Endothelial cell of hepatic sinusoid (primary cell): ENCODE results near the gene MACROH2A1.

Experiments
- in situ Hi-C: cut with HindIII; loops from 2 replicates; pipeline ENCODE4 v1.10.0; 2017; ENCODE audit warnings: low sequenced_read_pairs

The MACROH2A1 gene

GRCh38 chr5:135320718-135321484, 78.1 kb downstream of the MACROH2A1 start:
- in situ Hi-C loops, result no loop called here

DNA sequence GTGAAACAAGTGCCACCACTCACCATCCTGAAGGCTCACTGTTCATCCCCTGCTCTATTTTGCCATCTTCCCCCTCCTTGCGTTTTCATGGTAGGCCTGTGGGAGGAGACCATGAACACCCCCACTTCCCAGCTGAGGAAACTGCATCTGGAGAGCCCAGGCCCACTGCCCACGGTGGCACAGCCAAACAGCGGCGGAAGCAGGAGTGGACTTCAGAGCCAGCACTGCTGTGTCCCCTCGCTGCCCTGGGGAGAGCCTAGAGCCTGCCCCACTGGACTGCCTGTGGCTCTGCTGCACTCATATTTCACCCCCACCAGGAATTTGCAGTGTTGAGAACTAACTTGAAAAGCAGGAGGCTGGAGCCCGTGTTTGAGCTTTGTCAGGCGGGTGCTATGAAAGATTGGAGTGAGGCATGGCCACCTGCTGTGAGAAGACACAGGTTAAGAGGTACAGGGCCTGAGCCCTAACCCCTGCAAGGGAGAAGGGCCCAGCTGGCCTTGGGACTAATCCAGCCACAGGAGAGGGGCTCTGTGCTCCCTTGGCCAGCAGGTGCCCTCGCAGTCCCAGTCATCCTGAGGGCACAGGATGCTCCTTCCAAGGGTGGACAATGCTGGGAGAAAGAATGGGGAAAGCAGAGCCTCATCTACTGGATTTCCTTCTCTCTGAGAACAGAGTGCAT, 79.0 kb downstream of the MACROH2A1 start:
- in situ Hi-C loops, result no loop called here

- in situ Hi-C loops, result no loop called here
These were observed 79.6 kb downstream of the MACROH2A1 start for GRCh38 chr5:135319458-135319857.

- in situ Hi-C loops, result no loop called here
These were observed 80.1 kb downstream of the MACROH2A1 start for GRCh38 chr5:135318924-135319323.

- in situ Hi-C loops, result no loop called here
These were observed 81.0 kb downstream of the MACROH2A1 start for GRCh38 chr5:135318037-135318436.

- in situ Hi-C loops, result no loop called here
These were observed 81.7 kb downstream of the MACROH2A1 start for GRCh38 chr5:135317286-135317685.

DNA sequence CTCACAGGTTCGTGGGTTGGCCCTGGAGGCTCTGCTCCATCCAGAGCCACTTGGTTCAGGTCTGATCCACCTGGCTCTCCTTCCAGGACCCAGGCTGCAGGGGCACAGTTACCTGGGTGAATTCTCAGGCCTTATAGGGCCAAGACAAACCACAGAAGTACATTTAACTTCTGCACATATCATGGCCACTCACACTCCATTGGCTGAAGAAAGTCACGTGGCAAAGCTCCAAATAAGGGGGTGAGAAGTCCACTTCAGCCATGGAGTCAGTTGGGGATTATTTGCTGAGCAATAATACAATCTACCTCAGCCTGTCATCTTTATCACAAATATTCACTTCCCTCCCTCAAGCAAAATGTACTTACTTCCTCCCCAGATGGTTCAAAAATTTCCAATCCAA, 83.6 kb downstream of the MACROH2A1 start:
- in situ Hi-C loops, result no loop called here

DNA sequence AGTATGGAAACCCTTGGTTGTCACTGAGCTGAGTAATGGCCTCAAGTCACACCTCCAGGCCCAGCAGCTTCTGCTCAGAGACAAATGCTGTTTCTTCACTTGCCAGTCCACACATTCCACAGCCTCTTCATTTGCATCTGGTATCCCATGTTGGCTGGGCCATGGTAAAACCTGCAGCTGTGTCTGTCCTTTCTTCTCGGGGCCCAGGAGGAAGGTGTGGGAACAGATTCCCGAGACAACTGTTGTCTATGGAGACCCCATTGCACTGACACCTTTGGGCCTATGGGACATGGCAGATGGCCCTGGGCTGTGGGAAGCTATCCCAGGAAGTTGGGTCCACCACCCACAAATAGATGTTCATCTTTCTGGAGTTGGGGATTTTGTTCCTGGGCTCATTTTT, 85.1 kb downstream of the MACROH2A1 start:
- in situ Hi-C loops, result no loop called here

GRCh38 chr5:135313405-135313804, 85.6 kb downstream of the MACROH2A1 start:
- in situ Hi-C loops, result no loop called here

DNA sequence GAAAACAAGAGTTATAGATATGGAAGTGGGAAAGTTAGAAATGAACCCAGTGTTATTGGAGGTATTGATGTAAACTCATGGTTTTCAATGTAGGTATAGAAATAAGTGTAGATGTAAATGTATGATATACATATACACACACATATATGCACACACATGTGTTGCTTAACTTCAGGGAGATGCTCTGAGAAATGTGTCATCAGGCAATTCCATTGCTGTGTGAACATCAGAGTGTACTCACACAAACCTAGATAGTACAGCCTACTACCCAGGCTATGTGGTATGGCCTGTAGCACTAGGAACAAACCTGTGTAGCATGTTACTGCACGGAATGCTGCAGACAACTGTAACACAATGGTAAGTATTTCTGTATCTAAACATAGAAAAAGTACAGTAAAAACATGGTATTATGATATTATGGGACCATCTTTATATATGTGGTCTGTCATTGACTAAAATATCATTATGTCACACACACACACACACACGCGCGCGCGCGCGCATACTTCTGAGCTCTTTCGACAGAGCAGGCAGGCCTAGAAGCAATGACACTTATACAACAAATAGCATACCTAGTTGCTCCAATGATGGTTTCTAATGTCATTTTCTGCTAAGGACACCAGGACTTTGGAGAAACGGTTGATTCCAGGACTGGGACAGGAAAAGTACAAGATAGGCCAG, 86.6 kb downstream of the MACROH2A1 start:
- in situ Hi-C loops, result no loop called here

DNA sequence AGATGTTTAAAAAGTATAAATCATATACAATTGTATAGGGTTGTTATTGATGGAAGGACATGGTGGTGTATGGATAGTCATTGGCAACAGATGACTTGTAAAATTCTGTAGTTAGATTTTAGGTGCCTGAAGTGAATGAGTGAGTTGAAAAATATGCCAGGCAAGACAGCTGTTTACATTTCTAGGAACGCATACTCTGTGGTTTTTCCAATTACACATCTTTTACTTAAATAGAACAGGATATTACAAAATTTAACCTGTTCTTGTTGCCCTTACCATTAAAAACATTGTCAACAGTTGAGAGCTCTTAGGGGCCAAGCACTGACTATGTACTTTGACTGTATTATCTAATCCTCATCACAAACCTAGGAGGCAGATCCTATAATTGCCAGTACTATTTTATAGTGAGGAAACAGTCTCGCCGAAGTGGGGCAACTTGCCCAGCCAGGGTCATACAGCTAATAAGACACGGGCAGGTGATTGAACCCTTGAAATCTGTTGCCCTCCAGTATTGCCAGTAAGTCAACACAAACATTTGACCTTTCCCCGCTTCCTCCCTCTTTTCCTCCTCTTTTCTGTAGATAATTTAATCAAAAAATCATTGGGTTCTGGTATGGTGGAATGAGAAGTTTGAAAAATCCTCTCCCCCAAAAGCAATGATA, 88.6 kb downstream of the MACROH2A1 start:
- in situ Hi-C loops, result no loop called here

DNA sequence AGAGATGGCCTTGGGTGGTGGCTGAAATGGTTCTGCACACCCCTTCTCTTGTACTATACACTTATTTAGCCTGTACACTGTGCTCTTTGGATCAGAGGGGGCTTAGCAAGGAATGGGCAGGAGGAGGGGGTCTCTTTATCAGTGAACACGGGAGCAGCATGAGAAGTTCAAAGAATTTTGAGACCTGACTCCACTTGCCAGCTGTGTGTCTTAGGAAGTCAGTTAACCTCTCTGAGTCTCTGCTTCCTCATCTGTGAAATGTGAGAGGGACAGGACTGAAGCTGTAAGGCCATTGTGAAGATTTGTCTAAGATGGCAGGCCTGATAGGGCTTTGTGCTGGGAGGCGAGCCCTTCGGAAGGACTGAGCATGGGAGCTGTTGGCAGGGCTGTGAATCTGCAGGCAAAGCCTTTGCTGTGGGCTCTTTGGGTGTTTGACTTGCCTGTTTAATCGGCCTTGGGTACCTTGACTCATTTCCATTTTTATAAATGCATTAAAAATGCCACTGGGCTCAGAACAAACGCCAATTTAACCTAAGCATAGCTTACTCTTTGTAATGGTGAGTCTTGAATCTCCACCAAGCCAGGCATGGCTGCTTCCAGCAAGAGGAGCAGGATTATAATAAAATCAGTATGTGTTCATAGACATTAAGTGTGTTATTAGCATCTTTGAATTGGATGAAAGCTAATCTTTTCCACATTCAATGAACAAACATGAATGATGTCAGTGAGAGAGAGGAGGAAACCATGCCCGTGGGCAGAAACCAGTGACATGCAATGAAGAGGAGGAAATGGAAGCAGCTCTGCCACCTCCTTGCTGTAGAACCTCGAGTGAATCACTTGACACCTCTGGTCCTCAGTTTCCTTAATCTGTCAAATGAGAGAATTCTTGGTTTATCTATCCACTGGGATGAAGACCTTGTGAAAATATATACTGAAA, 89.4 kb downstream of the MACROH2A1 start:
- in situ Hi-C loops, result no loop called here

- in situ Hi-C loops, result no loop called here
These were observed 90.3 kb downstream of the MACROH2A1 start for GRCh38 chr5:135308752-135309151.

GRCh38 chr5:135308245-135308644, 90.8 kb downstream of the MACROH2A1 start:
- in situ Hi-C loops, result no loop called here

- in situ Hi-C loops, result no loop called here
These were observed 91.7 kb downstream of the MACROH2A1 start for GRCh38 chr5:135307143-135307903.

DNA sequence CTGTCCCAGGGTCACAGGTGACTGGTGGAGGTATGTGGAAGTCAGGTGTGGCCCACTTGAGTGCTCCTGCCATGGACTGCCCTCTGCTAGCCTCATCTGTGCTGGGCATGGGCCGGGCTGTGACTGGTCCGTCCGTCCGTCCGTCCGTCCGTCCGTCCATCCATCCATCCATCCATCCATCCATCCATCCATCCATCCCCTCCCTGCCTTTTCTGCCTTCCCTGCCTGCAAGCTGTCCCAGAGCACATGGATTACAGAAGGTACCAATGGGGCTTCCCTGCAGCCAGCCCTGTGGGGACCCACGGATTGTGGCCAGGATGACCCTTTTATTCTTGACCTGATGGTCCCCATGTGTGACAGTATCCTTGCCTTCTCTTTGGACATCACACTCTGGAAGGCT, 92.5 kb downstream of the MACROH2A1 start:
- in situ Hi-C loops, result no loop called here

- in situ Hi-C loops, result no loop called here
These were observed 94.4 kb downstream of the MACROH2A1 start for GRCh38 chr5:135304352-135305221.

DNA sequence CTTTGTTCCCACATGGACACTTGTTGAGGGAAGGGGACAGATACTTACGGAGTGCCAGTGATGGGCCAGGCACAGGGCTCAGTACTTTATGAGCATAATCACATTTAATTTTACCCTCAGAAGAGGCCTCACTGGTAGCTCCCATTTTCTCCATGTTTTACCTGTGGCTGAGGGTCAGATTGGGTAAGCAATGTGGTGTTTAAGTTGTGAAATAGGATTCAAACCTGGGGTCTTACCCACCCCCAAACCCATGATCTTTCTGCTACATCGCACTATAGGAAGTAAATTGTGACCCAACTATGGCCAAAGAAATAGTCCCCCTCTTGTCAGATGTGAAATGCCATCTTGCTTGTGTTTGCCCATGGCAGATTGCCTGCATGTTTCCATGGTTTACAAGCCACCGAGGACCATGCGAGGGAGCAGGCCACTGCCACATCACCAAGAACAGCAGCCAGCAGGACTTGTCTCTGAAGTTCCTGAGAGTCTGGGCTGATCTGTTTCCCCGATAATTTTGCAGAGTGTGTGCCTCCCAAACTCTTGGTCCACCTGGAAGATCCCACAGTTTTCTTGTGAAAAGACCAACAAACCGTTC, 95.4 kb downstream of the MACROH2A1 start:
- in situ Hi-C loops, result no loop called here
